ENCODE results near the gene RBM4.

DNA sequence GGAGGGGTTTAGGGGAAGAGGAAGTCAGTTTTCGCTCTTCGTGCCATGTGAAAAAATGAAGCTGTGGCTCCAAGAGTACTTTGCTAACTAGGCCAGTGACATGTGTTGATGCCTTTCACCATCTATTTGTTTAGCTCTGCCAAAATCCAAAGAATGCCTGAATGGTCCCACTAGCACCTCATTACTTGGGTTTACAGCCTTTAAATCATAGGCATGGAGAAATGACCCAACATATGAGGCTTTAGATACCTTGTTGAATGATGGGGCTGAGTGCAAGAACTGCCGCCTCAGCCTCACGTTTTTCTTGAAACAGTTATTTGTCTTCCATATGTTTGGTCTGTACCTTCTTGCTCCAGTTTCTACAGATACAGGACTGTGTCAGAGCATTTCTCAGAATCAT is 8.3 kb downstream of the RBM4 start:
- TF ChIP-seq EP300 (IDR thresholded peaks at IDR 0.05), result no peak
- TF ChIP-seq, protein P1, sequence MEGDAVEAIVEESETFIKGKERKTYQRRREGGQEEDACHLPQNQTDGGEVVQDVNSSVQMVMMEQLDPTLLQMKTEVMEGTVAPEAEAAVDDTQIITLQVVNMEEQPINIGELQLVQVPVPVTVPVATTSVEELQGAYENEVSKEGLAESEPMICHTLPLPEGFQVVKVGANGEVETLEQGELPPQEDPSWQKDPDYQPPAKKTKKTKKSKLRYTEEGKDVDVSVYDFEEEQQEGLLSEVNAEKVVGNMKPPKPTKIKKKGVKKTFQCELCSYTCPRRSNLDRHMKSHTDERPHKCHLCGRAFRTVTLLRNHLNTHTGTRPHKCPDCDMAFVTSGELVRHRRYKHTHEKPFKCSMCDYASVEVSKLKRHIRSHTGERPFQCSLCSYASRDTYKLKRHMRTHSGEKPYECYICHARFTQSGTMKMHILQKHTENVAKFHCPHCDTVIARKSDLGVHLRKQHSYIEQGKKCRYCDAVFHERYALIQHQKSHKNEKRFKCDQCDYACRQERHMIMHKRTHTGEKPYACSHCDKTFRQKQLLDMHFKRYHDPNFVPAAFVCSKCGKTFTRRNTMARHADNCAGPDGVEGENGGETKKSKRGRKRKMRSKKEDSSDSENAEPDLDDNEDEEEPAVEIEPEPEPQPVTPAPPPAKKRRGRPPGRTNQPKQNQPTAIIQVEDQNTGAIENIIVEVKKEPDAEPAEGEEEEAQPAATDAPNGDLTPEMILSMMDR (IDR thresholded peaks at IDR 0.05), result no peak
- no peak for TF ChIP-seq POLR2A (IDR thresholded peaks at IDR 0.05)

Data from tibial nerve (tissue), 4 donors.